GM23338 (cell line): ENCODE results near the gene NFXL1. TPM values are rescaled to one million over a fixed set of nuclear protein-coding genes. Genes with fewer than 3 reads are reported as not detected.

ENCODE experiments used
- ATAC-seq: fragments of 200-7000 bp; cut with Tn5 transposase; 3 replicates; pipeline ENCODE4 v1.9.1; 2020
- DNase-seq: peaks from one replicate; pipeline ENCODE4 v3.0.0-alpha.2; 2015; ENCODE audit warnings: low spot score
- H2AFZ ChIP-seq: fragments of 200-600 bp; sonication (generic); 2 replicates; pipeline ENCODE4 v1.8.0; 2016; ENCODE audit warnings: antibody characterized with exemption, mild to moderate bottlenecking, moderate library complexity
- H3F3A ChIP-seq: fragments of 200-600 bp; sonication (generic); replicated peaks from 2 replicates; pipeline ENCODE4 v1.8.0; 2017; ENCODE audit warnings: antibody characterized with exemption, mixed run types, low read depth
- H3K27ac ChIP-seq: fragments of 200-600 bp; sonication (generic); 2 replicates; pipeline ENCODE4 v1.6.1; 2016; ENCODE audit warnings: low read depth
- H3K27me3 ChIP-seq: fragments of 200-600 bp; sonication (generic); 2 replicates; pipeline ENCODE4 v1.8.0; 2016; ENCODE audit warnings: mild to moderate bottlenecking, mixed run types, moderate library complexity; ENCODE audit not compliant: insufficient read depth
- H3K36me3 ChIP-seq: fragments of 200-600 bp; sonication (generic); 2 replicates; pipeline ENCODE4 v1.8.0; 2016; ENCODE audit warnings: mild to moderate bottlenecking; ENCODE audit not compliant: insufficient read depth
- H3K4me1 ChIP-seq: fragments of 200-600 bp; sonication (generic); 2 replicates; pipeline ENCODE4 v1.8.0; 2016; ENCODE audit warnings: mild to moderate bottlenecking, moderate library complexity; ENCODE audit not compliant: insufficient read depth
- H3K4me2 ChIP-seq: fragments of 200-600 bp; sonication (generic); 2 replicates; pipeline ENCODE4 v1.7.1; 2017; ENCODE audit warnings: mixed run types
- H3K4me3 ChIP-seq: fragments of 200-600 bp; sonication (generic); 2 replicates; pipeline ENCODE4 v1.6.1; 2016; ENCODE audit warnings: mixed run types
- H3K79me2 ChIP-seq: fragments of 200-600 bp; sonication (generic); replicated peaks from 2 replicates; pipeline ENCODE4 v1.8.0; 2017; ENCODE audit warnings: mild to moderate bottlenecking; ENCODE audit not compliant: insufficient read depth
- H3K9me2 ChIP-seq: fragments of 200-600 bp; sonication (generic); 2 replicates; pipeline ENCODE4 v1.8.0; 2017; ENCODE audit not compliant: insufficient read depth
- H4K20me1 ChIP-seq: fragments of 200-600 bp; sonication (generic); replicated peaks from 2 replicates; pipeline ENCODE4 v1.8.0; 2017; ENCODE audit warnings: mild to moderate bottlenecking; ENCODE audit not compliant: insufficient read depth
- H3K27ac Mint-ChIP-seq: 2 replicates; pipeline ENCODE4 v1.8.0; 2020; ENCODE audit warnings: inconsistent platforms, mild to moderate bottlenecking, moderate library complexity, mixed read lengths
- H3K27me3 Mint-ChIP-seq: 3 replicates; pipeline ENCODE4 v1.8.0; 2022; ENCODE audit warnings: low read depth, mild to moderate bottlenecking, moderate library complexity, mixed read lengths, inconsistent platforms; ENCODE audit not compliant: insufficient read depth, poor library complexity
- H3K36me3 Mint-ChIP-seq: 3 replicates; pipeline ENCODE4 v1.8.0; 2021; ENCODE audit warnings: low read depth, mild to moderate bottlenecking, inconsistent platforms, moderate library complexity, mixed read lengths
- H3K4me1 Mint-ChIP-seq: 3 replicates; pipeline ENCODE4 v1.8.0; 2020; ENCODE audit warnings: mild to moderate bottlenecking, inconsistent platforms, mixed read lengths
- H3K4me3 Mint-ChIP-seq: 3 replicates; pipeline ENCODE4 v1.8.0; 2021; ENCODE audit warnings: moderate library complexity, mild to moderate bottlenecking, inconsistent platforms, mixed read lengths
- H3K9me3 Mint-ChIP-seq: 3 replicates; pipeline ENCODE4 v1.8.0; 2020; ENCODE audit warnings: moderate library complexity, mild to moderate bottlenecking, inconsistent platforms, mixed read lengths
- CREB1 ChIP-seq: fragments of 250-450 bp; sonication (Bioruptor Pico); IDR thresholded peaks from 2 replicates; pipeline ENCODE4 v1.5.0; 2020; ENCODE audit warnings: low read depth, mild to moderate bottlenecking, moderate library complexity
- EZH2 ChIP-seq: fragments of 200-600 bp; sonication (generic); IDR thresholded peaks from one replicate; pipeline ENCODE4 v1.8.0; 2017; ENCODE audit warnings: antibody characterized with exemption, mild to moderate bottlenecking, low read depth; ENCODE audit not compliant: unreplicated experiment
- EZH2phosphoT487 ChIP-seq: fragments of 200-600 bp; sonication (generic); IDR thresholded peaks from one replicate; pipeline ENCODE4 v1.8.1; 2018; ENCODE audit warnings: antibody characterized with exemption; ENCODE audit not compliant: unreplicated experiment
- JUNB ChIP-seq: IDR thresholded peaks from one replicate; pipeline ENCODE4 v1.6.1; 2016; ENCODE audit warnings: antibody characterized with exemption; ENCODE audit not compliant: unreplicated experiment
- NANOG ChIP-seq: IDR thresholded peaks from 2 replicates; pipeline ENCODE4 v1.6.1; 2016; ENCODE audit warnings: antibody characterized with exemption, borderline replicate concordance
- POLR2AphosphoS5 ChIP-seq: IDR thresholded peaks from 2 replicates; pipeline ENCODE4 v1.6.1; 2016; ENCODE audit warnings: antibody characterized with exemption, low read depth
- STAT1 ChIP-seq: IDR thresholded peaks from one replicate; pipeline ENCODE4 v1.6.1; 2016; ENCODE audit warnings: antibody characterized with exemption; ENCODE audit not compliant: unreplicated experiment
- ZNF114 ChIP-seq: fragments of 250-450 bp; sonication (Bioruptor Pico); IDR thresholded peaks from 2 replicates; pipeline ENCODE4 v1.5.0; 2020; ENCODE audit warnings: mild to moderate bottlenecking, moderate library complexity
- ZNF331 ChIP-seq: fragments of 250-450 bp; sonication (Bioruptor Pico); IDR thresholded peaks from 2 replicates; pipeline ENCODE4 v1.5.0; 2020; ENCODE audit warnings: low read depth, mild to moderate bottlenecking, moderate library complexity
- polyA plus RNA-seq: library from polyadenylated mRNA; unstranded; fragments of >200 nt; fragmentation: Nextera tagmentation; extraction: Ambion mirVana; gene quantifications from 2 replicates; pipeline ENCODE4 v1.2.1, GENCODE V29; 2016
- total RNA-seq: library from RNA; depleted of rRNA; stranded (reverse); fragments of >200 nt; shearing (Covaris generic); gene quantifications from 2 replicates; pipeline ENCODE4 v1.2.3, GENCODE V29; 2014
- TF ChIP-seq, protein P1 (sequence below), 2 experiments: fragments of 200-600 bp in 1 of 2; sonication (generic) in 1 of 2; conservative IDR thresholded peaks; 2 replicates each; pipeline versions ENCODE4 v1.5.1 to v1.6.1; 2016 to 2017; ENCODE audit warnings: antibody characterized with exemption in 2 of 2, low read depth in 2 of 2, mild to moderate bottlenecking in 2 of 2, moderate library complexity in 1 of 2
- TF ChIP-seq, protein P2 (sequence below): IDR thresholded peaks from one replicate; pipeline ENCODE4 v1.6.1; 2018; ENCODE audit warnings: antibody characterized with exemption; ENCODE audit not compliant: unreplicated experiment
- TF ChIP-seq, protein P3 (sequence below): IDR thresholded peaks from 2 replicates; pipeline ENCODE4 v1.6.1; 2016; ENCODE audit warnings: antibody characterized with exemption

The NFXL1 gene
- total and polyA plus RNA-seq, 2 experiments from 2014 or later = 19.4 to 31.7 TPM

DNA sequence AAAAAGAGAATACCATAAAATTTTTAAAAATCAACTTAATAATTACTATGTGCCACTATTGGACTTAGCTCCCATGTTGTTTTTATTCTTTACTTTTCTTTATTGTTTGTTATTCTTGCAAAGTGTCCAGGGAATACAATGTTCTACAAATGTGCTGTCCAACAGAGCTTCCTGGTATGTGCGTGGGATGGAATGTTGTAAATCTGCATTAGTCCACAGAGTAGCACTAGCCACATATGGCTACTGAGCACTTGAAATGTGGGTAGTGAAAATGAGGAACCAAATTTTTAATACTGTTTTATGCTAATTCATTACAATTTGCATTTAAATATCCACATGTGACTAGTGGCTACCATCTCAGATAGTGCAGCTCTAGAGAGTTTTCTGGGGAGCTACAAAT lies 62.2 kb downstream of the NFXL1 start (continued):
- TF ChIP-seq, protein P1, sequence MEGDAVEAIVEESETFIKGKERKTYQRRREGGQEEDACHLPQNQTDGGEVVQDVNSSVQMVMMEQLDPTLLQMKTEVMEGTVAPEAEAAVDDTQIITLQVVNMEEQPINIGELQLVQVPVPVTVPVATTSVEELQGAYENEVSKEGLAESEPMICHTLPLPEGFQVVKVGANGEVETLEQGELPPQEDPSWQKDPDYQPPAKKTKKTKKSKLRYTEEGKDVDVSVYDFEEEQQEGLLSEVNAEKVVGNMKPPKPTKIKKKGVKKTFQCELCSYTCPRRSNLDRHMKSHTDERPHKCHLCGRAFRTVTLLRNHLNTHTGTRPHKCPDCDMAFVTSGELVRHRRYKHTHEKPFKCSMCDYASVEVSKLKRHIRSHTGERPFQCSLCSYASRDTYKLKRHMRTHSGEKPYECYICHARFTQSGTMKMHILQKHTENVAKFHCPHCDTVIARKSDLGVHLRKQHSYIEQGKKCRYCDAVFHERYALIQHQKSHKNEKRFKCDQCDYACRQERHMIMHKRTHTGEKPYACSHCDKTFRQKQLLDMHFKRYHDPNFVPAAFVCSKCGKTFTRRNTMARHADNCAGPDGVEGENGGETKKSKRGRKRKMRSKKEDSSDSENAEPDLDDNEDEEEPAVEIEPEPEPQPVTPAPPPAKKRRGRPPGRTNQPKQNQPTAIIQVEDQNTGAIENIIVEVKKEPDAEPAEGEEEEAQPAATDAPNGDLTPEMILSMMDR (conservative IDR thresholded peaks at IDR 0.05; ENCODE audit: low read depth in 2 of 2) = no peak
- TF ChIP-seq, protein P2, sequence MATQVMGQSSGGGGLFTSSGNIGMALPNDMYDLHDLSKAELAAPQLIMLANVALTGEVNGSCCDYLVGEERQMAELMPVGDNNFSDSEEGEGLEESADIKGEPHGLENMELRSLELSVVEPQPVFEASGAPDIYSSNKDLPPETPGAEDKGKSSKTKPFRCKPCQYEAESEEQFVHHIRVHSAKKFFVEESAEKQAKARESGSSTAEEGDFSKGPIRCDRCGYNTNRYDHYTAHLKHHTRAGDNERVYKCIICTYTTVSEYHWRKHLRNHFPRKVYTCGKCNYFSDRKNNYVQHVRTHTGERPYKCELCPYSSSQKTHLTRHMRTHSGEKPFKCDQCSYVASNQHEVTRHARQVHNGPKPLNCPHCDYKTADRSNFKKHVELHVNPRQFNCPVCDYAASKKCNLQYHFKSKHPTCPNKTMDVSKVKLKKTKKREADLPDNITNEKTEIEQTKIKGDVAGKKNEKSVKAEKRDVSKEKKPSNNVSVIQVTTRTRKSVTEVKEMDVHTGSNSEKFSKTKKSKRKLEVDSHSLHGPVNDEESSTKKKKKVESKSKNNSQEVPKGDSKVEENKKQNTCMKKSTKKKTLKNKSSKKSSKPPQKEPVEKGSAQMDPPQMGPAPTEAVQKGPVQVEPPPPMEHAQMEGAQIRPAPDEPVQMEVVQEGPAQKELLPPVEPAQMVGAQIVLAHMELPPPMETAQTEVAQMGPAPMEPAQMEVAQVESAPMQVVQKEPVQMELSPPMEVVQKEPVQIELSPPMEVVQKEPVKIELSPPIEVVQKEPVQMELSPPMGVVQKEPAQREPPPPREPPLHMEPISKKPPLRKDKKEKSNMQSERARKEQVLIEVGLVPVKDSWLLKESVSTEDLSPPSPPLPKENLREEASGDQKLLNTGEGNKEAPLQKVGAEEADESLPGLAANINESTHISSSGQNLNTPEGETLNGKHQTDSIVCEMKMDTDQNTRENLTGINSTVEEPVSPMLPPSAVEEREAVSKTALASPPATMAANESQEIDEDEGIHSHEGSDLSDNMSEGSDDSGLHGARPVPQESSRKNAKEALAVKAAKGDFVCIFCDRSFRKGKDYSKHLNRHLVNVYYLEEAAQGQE = no peak
- TF ChIP-seq NANOG (no peak), CREB1 (CRISPR knock-in tag) (no peak), ZNF331 (no peak)

DNA sequence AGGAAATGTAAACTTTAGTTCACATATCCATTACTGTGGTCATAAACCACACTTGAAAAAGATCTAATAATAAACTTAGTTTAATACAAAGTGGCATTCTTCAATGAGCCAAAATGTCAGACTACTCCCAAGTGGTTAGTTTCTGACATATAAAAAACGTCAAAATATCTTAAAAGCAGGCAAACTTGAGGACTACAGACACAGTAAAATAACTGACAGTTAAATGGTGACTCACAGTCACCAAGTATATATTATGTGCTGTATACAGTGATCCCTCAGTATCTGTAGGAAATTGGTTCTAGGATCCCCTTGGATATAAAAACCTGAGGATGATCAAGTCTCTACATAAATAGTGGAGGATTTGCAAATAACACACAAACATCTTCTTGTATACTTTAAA lies 64.9 kb downstream of the NFXL1 start:
- Histone ChIP-seq H3K27ac (no peak overlapping the region), H3K4me2 (no peak overlapping the region), H3K4me1 (no peaks in the 10 kb centered on the region), H3F3A (no peaks in the 10 kb centered on the region), H3K9me2 (no peaks in the 10 kb centered on the region), H4K20me1 (no peaks in the 10 kb centered on the region), H2AFZ (no peak overlapping the region), H3K27me3 (no peaks in the 10 kb centered on the region), H3K79me2 (no peaks in the 10 kb centered on the region), H3K4me3 (no peak overlapping the region), H3K36me3 (peaks cover 13% of the 10 kb centered on the region)
- no peaks in the 10 kb centered on the region for H3K27me3 Mint-ChIP-seq
- DNase-seq (no peak), ATAC-seq (no peak)
- H3K36me3 Mint-ChIP-seq = peaks cover 57% of the 10 kb centered on the region
- no peak overlapping the region for H3K4me3 Mint-ChIP-seq
- no peaks in the 10 kb centered on the region for H3K4me1 Mint-ChIP-seq
- no peak overlapping the region for H3K27ac Mint-ChIP-seq
- no peaks in the 10 kb centered on the region; the same call in 2 of the 3 replicates for H3K9me3 Mint-ChIP-seq
- TF ChIP-seq NANOG = no peak
- TF ChIP-seq STAT1 = no peak
- TF ChIP-seq CREB1 (CRISPR knock-in tag) = no peak
- TF ChIP-seq, protein P1 (conservative IDR thresholded peaks at IDR 0.05; ENCODE audit: low read depth in 2 of 2) = no peak
- TF ChIP-seq ZNF114 = no peak
- no peak for TF ChIP-seq ZNF331
- no peak for TF ChIP-seq EZH2
- TF ChIP-seq, protein P2 = no peak
- TF ChIP-seq POLR2AphosphoS5 = no peak
- TF ChIP-seq EZH2phosphoT487 = no peak
- TF ChIP-seq, protein P3, sequence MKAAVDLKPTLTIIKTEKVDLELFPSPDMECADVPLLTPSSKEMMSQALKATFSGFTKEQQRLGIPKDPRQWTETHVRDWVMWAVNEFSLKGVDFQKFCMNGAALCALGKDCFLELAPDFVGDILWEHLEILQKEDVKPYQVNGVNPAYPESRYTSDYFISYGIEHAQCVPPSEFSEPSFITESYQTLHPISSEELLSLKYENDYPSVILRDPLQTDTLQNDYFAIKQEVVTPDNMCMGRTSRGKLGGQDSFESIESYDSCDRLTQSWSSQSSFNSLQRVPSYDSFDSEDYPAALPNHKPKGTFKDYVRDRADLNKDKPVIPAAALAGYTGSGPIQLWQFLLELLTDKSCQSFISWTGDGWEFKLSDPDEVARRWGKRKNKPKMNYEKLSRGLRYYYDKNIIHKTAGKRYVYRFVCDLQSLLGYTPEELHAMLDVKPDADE = no peak
- TF ChIP-seq JUNB = no peak
